KMS-11 (cell line): ENCODE results near the gene ZNF205.
"Not testable (repeated sequence)": the region's sequence is repeated elsewhere in the genome, so short reads cannot be mapped to it uniquely, and the experiment has no call there.

Experiments
- H2AFZ ChIP-seq: fragments of 200-600 bp; sonication (generic); 2 replicates; pipeline ENCODE4 v1.6.1; 2016; ENCODE audit warnings: antibody characterized with exemption, mixed run types, low read depth
- H3K27ac ChIP-seq: fragments of 200-600 bp; sonication (generic); 2 replicates; pipeline ENCODE4 v1.6.1; 2016; ENCODE audit warnings: mild to moderate bottlenecking, mixed run types
- H3K27me3 ChIP-seq: fragments of 200-600 bp; sonication (generic); 2 replicates; pipeline ENCODE4 v1.6.1; 2017; ENCODE audit warnings: mild to moderate bottlenecking, low read depth, mixed run types, moderate library complexity; ENCODE audit not compliant: insufficient read depth
- H3K36me3 ChIP-seq: fragments of 200-600 bp; sonication (generic); 2 replicates; pipeline ENCODE4 v1.6.1; 2017; ENCODE audit warnings: mild to moderate bottlenecking, mixed run types; ENCODE audit not compliant: insufficient read depth
- H3K4me1 ChIP-seq: fragments of 200-600 bp; sonication (generic); 2 replicates; pipeline ENCODE4 v1.6.1; 2016; ENCODE audit warnings: mild to moderate bottlenecking, low read depth, mixed run types; ENCODE audit not compliant: poor library complexity, severe bottlenecking
- H3K4me2 ChIP-seq: fragments of 200-600 bp; sonication (generic); 2 replicates; pipeline ENCODE4 v1.7.0; 2016; ENCODE audit warnings: mild to moderate bottlenecking, mixed run types
- H3K4me3 ChIP-seq: fragments of 200-600 bp; sonication (generic); IDR thresholded peaks from 2 replicates; pipeline ENCODE4 v1.6.1; 2017; ENCODE audit warnings: low read depth, low read length, mixed read lengths; ENCODE audit not compliant: insufficient read depth
- H3K79me2 ChIP-seq: fragments of 200-600 bp; sonication (generic); 2 replicates; pipeline ENCODE4 v1.6.1; 2016; ENCODE audit warnings: low read depth, mixed run types; ENCODE audit not compliant: insufficient read depth
- H3K9ac ChIP-seq: fragments of 200-600 bp; sonication (generic); 2 replicates; pipeline ENCODE4 v1.6.1; 2016; ENCODE audit warnings: mild to moderate bottlenecking, mixed run types
- H4K20me1 ChIP-seq: fragments of 200-600 bp; sonication (generic); 2 replicates; pipeline ENCODE4 v1.6.1; 2016; ENCODE audit warnings: mild to moderate bottlenecking, mixed run types; ENCODE audit not compliant: insufficient read depth
- TF ChIP-seq, protein P1 (sequence below): fragments of 200-600 bp; sonication (generic); conservative IDR thresholded peaks from 2 replicates; pipeline ENCODE4 v1.6.1; 2017; ENCODE audit warnings: low read depth, mild to moderate bottlenecking, antibody characterized with exemption, low read length, moderate library complexity, mixed read lengths

ZNF205 gene

DNA sequence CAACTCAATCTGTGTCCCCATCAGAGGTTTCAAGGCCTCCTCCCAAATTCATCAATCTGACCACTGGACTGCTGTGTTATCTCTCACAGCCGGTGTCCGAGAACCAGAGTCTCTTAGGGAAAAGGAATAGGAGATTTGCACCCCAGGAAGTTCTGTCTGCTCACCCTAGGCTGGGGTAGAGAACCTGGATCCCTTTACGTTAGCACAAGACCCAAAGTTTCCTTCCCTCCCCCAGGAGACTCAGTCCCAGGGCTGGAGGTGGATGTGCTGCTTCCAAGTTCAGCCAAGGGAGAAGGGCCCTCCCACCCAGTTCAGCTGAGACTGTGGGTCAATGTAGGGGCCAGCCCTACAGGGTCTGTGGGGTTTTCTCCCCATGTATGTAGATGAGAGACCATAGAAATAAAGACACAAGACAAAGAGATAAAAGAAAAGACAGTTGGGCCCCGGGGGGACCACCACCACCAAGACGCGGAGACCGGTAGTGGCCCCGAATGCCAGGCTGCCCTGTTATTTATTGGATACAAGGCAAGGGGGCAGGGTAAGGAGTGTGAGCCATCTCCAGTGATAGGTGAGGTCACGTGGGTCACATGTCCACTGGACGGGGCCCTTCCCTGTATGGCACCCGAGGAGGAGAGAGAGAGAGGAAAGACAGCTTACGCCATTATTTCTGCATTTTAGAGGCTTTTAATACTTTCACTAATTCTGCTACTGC, 52.9 kb downstream of the ZNF205 start:
- Histone ChIP-seq H4K20me1 (no peaks in the 10 kb centered on the region), H3K4me1 (peaks cover 25% of the 10 kb centered on the region), H3K4me3 (no peak overlapping the region), H3K27me3 (peaks cover 25% of the 10 kb centered on the region), H3K27ac (no peak overlapping the region), H3K9ac (no peak overlapping the region), H3K4me2 (peak overlapping the region; percentile 21), H2AFZ (peak overlapping the region; percentile 71), H3K36me3 (no peaks in the 10 kb centered on the region), H3K79me2 (no peaks in the 10 kb centered on the region)
- TF ChIP-seq, protein P1, sequence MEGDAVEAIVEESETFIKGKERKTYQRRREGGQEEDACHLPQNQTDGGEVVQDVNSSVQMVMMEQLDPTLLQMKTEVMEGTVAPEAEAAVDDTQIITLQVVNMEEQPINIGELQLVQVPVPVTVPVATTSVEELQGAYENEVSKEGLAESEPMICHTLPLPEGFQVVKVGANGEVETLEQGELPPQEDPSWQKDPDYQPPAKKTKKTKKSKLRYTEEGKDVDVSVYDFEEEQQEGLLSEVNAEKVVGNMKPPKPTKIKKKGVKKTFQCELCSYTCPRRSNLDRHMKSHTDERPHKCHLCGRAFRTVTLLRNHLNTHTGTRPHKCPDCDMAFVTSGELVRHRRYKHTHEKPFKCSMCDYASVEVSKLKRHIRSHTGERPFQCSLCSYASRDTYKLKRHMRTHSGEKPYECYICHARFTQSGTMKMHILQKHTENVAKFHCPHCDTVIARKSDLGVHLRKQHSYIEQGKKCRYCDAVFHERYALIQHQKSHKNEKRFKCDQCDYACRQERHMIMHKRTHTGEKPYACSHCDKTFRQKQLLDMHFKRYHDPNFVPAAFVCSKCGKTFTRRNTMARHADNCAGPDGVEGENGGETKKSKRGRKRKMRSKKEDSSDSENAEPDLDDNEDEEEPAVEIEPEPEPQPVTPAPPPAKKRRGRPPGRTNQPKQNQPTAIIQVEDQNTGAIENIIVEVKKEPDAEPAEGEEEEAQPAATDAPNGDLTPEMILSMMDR: no peak

DNA sequence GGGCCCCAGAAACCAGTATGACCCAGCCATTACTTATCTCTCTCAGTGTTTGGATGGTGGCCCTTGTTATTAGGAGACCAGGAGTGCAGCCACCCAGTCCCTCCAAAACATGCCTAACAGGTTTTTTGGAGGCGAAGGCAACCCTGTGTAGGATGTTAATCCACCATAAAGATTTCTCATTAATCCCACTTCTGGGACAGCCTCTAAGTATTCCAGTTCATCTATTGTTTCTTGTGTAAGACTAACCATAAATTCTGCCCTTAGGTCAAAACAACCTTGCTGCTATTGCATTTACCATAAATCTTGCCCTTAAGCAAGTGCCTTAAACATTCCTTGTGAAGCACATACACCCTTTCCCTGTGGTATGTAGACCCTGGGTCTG, 54.1 kb downstream of the ZNF205 start:
- Histone ChIP-seq H2AFZ (no peak overlapping the region), H3K9ac (no peak overlapping the region), H3K27ac (no peak overlapping the region), H3K4me1 (peaks cover 33% of the 10 kb centered on the region), H3K4me3 (no peak overlapping the region), H3K27me3 (peaks cover 36% of the 10 kb centered on the region), H3K79me2 (no peaks in the 10 kb centered on the region), H3K36me3 (no peaks in the 10 kb centered on the region), H3K4me2 (no peak overlapping the region), H4K20me1 (no peaks in the 10 kb centered on the region)
- TF ChIP-seq, protein P1: no peak

DNA sequence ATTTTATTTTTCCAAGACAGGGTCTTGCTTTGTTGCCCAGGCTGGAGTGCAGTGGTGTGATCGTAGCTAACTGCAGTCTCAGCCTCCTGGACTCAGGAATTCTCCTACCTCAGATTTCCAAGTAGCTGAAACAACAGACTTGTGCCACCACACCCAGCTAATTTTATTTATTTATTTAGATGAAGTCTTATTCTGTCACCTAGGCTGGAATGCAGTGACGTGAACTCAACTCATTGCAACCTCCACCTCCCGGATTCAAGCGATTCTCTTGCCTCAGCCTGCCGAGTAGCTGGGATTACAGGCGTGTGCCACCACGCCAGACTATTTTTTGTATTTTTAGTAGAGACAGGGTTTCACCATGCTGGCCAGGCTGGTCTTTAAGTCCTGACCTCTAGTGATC, 56.3 kb downstream of the ZNF205 start:
- not testable (repeated sequence) for H4K20me1 ChIP-seq, H3K9ac ChIP-seq, H3K79me2 ChIP-seq, H3K27ac ChIP-seq, H3K36me3 ChIP-seq, H2AFZ ChIP-seq, H3K4me2 ChIP-seq, H3K4me3 ChIP-seq
- Histone ChIP-seq H3K4me1 (peaks cover 50% of the 10 kb centered on the region), H3K27me3 (peaks cover 36% of the 10 kb centered on the region)
